GM19395 (cell line): ENCODE results near the gene MYO7A.

ENCODE experiments used
- ATAC-seq: cut with Tn5 transposase; IDR thresholded peaks from one replicate; pipeline ENCODE4 v1.9.1; 2021; ENCODE audit warnings: mild to moderate bottlenecking, moderate library complexity; ENCODE audit not compliant: unreplicated experiment

The MYO7A gene

GRCh38 chr11:77197626-77198320, 69.7 kb downstream of the MYO7A start:
- no peak for ATAC-seq

- no peak for ATAC-seq
These were observed 70.4 kb downstream of the MYO7A start for GRCh38 chr11:77198440-77198849.

GRCh38 chr11:77199137-77199745, 71.2 kb downstream of the MYO7A start:
- ATAC-seq, result no peak

- no peak for ATAC-seq
These were observed 72.6 kb downstream of the MYO7A start for GRCh38 chr11:77200351-77201268.

GRCh38 chr11:77201370-77201769, 73.3 kb downstream of the MYO7A start:
- ATAC-seq, result no peak

- no peak for ATAC-seq
These were observed 74.2 kb downstream of the MYO7A start for GRCh38 chr11:77201991-77202841.

GRCh38 chr11:77202941-77203900, 75.2 kb downstream of the MYO7A start:
- no peak for ATAC-seq

- no peak for ATAC-seq
These were observed 76.1 kb downstream of the MYO7A start for GRCh38 chr11:77203901-77204753.

- no peak for ATAC-seq
These were observed 76.9 kb downstream of the MYO7A start for GRCh38 chr11:77204754-77205466.

GRCh38 chr11:77205467-77206263, 77.6 kb downstream of the MYO7A start:
- ATAC-seq, result no peak

GRCh38 chr11:77206264-77207018, 78.4 kb downstream of the MYO7A start:
- ATAC-seq, result no peak

- no peak for ATAC-seq
These were observed 79.0 kb downstream of the MYO7A start for GRCh38 chr11:77207019-77207485.

GRCh38 chr11:77207618-77208313, 79.7 kb downstream of the MYO7A start:
- ATAC-seq, result no peak

- ATAC-seq, result no peak
These were observed 80.5 kb downstream of the MYO7A start for GRCh38 chr11:77208535-77208934.

- no peak for ATAC-seq
These were observed 81.6 kb downstream of the MYO7A start for GRCh38 chr11:77209663-77210062.

GRCh38 chr11:77211040-77211451, 83.0 kb downstream of the MYO7A start:
- no peak for ATAC-seq
